ENCODE data around the gene PGGT1B.
A peak's percentile ranks its signal among the peaks of the same experiment; 100 is the strongest.

DNA sequence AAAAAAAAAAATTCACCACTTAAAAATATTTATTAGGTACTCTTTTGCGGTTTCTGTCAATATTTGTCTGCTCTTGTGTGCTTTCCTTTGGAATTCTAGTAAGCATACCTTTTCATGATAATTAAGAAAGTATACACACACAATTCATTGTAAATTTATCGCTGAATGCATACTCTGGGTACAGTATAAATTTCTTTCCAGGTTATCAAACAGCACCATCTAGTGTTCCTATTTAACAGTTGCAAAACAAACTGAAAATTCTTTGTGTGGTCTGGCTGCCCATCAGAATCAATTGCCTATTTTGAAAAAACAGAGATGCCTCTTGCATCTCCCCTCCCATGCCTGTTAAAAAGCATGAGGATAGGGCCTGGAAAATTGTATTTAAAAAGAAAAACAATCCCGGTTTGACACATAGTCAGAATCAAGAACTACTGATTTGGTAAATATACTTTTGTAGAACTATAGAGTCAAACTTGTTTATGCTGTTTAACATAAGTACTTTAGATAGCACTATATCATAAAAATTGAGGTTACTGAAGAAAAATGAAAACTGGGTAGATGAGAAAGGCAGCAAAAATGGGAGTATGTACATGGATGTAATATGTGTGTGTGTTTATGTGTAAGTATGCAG is 16.2 kb downstream of the PGGT1B start:
- TF ChIP-seq, protein P1, sequence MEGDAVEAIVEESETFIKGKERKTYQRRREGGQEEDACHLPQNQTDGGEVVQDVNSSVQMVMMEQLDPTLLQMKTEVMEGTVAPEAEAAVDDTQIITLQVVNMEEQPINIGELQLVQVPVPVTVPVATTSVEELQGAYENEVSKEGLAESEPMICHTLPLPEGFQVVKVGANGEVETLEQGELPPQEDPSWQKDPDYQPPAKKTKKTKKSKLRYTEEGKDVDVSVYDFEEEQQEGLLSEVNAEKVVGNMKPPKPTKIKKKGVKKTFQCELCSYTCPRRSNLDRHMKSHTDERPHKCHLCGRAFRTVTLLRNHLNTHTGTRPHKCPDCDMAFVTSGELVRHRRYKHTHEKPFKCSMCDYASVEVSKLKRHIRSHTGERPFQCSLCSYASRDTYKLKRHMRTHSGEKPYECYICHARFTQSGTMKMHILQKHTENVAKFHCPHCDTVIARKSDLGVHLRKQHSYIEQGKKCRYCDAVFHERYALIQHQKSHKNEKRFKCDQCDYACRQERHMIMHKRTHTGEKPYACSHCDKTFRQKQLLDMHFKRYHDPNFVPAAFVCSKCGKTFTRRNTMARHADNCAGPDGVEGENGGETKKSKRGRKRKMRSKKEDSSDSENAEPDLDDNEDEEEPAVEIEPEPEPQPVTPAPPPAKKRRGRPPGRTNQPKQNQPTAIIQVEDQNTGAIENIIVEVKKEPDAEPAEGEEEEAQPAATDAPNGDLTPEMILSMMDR (IDR thresholded peaks at IDR 0.05): peak; percentile 31 to 71 (median 50)
- no peak for TF ChIP-seq POLR2A (IDR thresholded peaks at IDR 0.05)

Data from thyroid gland (tissue), 4 donors.